Activated CD8-positive, alpha-beta memory T cell treated with anti-CD3 and anti-CD28 coated beads, Interleukin-2, amount 50 U/mL, for 4 hours (primary cell): Measurements from ENCODE around the gene ACOT8.
"Not testable (repeated sequence)": the region's sequence is repeated elsewhere in the genome, so short reads cannot be mapped to it uniquely, and the experiment has no call there.

ENCODE experiments used
- DNase-seq: peaks from one replicate; pipeline ENCODE4 v3.0.0-alpha.2; 2020

Gene ACOT8

DNA sequence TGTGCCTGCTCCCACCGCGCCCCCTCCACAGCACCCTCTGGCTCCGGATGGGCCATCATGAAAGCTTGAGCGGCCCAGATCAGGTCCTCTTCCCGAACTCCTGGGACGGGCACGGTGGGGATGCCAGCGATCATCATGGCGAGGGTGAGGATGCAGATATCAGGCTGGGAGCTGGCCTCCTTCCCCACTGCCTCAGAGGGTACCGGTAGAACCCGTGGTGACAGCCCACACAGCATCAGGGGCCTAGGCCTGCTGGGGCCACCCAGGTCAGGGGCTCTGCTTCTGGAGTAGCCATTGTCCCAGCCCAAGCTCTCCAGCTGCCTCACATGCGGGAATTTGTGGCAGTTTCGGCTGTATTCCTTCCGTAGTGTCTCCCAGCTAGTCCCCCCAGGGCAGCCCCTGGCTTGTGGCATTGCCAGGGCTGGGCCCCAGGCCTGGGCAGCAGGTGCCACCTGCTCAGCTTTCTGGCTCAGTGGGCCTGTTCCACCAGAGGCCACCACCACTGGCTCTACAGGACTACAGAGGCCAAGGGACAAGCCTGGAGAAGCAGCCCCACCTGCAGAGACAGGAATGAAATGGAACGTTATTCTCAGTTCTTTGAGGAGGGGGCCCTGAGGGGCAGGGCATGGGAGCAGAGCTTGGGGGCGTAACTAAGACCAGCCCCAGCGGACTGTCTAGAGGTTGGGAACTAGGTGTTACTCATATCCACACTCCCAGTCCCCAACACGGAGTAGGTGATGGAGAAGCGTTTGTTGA lies 29.6 kb upstream of the ACOT8 start:
- no peak for DNase-seq

DNA sequence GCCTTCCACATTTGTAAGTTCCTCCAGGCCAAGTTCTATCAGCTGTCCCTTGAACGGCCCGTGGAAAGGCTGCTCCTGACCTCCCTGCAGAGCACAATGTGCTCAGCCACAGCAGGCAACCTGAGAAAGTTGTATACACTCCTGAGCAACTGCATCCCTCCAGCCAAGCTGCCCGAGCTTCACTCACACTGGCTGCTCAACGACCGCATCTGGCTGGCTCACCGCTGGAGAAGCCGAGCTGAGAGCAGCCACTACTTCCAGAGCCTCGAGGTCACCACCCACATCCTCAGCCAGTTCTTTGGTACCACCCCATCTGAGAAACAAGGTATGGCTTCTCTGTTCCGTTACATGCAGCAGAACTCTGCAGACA lies 25.9 kb upstream of the ACOT8 start:
- DNase-seq, result no peak

DNA sequence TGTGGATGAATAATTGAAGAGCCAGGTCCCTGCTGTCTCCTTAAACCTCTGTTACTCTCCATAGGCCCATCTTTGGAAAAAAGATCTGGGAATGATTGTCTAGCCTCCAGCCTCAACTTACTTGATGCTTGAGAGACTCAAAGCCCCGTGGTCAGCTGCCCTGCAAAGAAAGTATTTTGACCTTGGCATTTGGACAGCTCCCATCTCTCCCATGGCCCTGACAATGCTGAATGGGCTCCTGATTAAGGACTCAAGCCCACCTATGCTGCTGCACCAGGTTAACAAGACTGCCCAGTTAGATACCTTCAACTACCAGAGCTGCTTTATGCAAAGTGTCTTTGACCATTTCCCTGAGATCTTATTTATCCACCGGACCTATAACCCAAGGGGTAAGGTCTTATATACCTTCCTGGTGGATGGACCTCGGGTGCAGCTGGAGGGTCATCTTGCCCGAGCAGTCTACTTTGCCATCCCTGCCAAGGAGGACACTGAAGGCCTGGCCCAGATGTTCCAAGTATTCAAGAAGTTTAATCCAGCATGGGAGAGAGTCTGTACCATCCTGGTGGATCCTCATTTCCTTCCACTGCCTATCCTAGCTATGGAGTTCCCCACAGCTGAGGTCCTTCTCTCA lies 25.4 kb upstream of the ACOT8 start:
- DNase-seq, result no peak

DNA sequence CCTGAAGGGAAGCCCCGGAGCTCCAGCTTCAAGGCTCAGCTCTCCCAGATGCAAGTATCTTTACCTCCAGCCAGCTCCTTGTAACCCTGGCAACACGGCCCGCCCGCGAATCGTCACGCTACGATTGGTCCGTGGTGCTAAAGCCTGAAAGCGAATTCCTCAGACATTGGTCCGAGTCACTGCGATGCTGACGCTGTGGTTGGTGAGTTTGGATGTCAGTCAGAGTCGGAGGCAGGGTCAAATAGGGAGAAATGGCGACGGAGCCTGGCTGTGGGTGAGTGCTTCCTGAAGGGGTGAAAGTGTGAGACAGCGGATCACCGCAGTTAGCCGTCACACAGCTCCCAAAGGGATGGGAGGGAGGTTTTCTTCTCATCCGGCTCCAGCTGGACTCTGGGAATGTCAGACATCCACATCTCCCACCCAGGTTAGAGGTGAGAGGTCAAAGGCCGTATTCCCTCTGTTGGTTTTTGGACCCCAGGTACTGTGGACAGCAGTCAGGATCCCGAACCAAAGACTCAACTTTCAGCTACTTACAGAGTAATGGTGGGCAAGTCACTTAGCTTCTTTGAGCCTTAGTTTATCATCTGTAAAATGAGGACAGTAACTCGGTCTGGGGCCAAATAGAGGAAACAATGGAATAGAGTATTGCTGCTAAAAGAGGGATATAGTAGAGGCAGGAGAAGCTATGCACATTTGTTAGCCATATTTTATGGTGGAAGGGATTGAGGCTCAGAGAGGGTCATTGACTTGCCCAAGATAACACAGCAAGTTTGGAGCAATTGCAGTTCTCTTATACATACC lies 24.0 kb upstream of the ACOT8 start, which contains the start of gene ZSWIM1:
ZSWIM1 (plus strand) TSS at position 240 of the 801 bp plus-strand sequence. CDS start 1,366 bp downstream, outside the sequence.
- peak; percentile 99 for DNase-seq

DNA sequence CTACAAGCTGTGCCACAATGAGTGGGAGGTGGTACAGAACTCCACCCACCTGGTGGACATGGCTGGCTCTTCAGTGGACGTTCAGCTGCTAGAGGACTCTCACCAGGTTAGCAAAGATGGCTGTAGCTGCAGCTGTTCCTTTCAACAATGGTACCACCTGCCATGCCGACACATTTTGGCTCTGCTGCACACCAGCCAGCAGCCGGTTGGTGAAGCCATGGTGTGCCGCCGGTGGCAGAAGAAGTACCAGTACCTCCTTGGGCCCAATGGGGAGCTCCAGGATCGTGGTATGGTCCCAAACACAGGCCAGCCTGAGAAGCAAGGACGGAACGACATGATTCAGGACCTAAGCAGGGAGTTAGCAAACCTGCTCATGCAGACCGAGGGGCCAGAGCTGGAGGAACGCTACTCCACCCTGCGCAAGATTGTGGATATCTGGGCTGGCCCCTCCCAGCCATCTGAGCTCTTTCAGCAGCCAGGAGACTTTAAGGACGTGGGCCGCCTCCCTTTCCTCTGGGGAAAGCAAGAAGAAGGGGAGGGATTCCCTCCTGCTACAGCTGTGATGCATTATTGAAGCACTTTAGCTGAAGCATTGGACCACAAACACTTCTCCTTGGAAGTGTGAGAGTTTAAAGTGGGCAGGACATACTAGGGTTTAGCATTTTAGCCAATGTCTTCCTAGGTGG lies 21.0 kb upstream of the ACOT8 start:
- no peak for DNase-seq

DNA sequence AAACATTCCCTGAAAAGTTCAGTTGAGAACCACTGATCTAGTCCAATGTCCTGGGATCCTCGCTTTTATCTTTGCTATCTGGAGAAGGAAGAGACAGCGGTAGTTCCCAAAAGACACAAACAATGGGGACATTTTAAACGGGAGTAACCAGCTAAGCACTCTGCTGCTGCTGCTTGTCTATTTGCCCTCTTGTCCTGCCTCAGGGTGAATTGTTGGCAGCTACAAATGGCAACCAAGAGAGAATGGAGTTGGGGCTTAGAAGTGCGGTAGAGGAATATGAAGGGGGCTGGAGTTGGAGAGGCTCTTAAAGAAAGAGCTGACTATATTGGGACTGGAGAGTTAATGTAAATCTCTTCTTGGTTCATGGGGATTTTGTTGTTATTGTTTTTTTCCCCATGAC lies 17.4 kb upstream of the ACOT8 start:
- DNase-seq, result no peak

DNA sequence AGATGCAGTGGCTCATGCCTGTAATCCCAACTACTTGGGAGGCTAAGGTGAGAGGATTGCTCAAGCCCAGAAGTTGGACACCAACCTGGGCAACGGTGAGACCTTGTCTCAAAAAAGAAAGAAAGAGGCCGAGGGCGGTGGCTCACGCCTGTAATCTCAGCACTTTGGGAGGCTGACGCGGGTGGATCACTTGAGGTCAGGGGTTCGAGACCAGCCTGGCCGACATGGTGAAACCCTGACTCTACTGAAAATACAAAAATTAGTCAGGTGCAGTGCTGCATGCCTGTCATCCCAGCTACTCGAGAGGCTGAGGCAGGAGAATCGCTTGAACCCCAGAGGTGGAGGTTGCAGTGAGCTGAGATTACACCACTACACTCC lies 16.9 kb upstream of the ACOT8 start:
- DNase-seq, result not testable (repeated sequence)

DNA sequence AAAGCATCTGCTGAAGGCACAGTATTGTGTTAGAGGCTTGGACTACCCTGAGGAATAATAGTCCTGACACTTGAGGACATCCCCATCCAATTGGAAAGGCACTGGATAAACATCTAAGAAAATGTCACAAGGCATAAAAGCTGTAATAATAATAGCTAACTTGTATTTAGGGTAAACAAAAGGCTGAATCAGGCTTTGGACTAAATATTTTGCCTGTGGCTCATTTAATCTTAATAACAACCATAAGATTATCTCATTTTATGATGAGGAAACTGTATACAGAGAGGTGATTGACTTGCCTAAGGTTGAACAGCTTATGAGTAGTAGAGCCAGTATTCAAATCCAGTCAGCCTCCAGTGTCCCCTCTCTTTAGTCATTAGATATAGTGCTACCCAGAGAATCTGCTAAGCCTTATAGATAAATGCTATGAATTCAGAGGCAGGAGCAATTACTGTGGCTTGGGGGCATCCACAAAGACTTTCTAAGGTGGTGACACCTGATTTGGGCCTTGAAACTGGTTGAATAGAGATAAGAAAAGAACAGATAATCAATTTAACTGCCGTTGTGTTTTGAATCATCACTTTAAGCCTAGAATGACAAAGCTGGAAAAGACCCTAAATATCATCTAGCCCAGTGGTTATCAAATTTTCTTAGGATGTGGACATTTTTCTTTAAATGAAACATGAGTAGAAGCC lies 16.4 kb upstream of the ACOT8 start:
- no peak for DNase-seq

DNA sequence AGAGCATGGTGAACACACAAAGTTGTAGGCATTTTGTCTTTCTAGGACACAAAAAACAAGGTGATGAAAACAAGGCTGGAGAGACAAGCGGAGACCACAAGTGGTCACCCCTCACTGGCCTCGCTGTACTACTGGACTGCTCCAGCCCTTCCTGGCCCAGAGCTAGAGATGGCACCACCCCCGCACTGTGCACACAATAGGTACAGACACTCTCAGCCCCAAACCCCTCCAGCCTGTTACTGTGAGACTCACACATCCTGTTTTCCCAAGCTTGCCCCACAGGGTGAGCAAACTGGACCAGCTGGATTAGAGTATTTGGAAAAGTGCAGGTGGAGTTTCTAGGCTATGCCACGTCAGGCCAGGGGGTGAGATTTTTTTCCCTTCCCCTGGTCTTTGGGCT lies 15.4 kb upstream of the ACOT8 start:
- no peak for DNase-seq

DNA sequence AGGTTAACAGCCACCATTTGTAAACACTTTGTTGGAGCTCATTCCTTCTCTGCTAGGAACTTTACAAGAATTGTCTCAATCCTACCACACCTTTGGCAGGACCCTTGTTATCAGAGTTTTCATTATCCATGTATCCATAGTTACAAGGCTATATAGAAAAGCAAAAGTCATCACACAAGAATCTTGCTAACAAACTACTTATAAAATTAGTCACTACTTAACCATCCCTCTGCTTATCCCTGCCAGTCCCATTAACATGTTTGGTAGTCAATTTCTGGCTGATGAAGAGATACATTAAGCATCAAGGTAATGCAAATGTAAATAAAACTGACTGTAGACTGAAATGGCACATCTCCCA lies 10.6 kb upstream of the ACOT8 start:
- no peak for DNase-seq

DNA sequence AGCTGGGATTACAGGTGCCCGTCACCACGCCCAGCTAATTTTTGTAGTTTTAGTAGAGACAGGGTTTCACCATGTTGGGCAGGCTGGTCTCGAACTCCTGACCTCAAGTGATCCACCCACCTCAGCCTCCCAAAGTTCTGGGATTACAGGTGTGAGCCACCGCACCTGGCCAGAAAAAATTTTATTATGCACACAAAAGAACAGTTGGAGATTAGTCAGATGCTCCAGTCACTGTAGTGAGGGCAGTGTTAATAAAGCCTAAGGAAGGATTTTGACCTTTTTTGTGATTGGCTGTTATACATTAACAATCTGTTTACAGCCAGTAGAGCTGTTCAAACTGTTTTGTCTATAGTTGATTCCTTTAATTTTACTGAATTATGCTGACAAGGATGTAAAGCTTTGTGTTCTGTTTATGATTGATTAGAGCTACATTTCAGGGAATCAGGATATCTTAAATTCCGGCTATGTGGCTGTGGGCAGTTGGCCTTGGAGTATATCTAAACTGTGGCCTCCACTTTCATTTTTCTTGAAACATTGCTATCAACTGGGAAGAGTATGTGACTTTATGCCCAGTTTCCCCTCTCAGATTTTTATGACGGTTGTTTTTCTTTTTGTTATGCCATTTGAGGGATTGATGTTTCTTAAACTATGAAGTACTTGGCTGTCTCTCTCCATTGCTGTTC lies 10.1 kb upstream of the ACOT8 start:
- no peak for DNase-seq

DNA sequence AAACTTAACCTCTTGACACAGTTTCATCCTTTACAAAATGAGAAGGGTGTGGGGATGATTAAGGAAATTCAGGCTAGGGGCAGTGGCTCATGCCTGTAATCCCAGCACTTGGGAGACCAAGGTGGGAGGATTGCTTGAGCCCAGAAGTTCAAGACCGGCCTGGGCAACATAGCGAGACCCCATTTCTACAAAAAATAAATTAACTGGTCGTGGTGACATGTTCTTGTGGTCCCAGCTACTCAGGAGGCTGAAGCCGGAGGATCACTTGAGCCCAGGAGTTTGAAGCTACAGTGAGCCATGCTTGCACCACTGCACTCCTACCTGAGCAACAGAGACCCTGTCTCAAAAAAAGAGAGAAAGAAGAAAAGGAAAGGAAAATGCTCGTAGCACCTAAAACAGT lies 9.3 kb upstream of the ACOT8 start:
- DNase-seq, result no peak

DNA sequence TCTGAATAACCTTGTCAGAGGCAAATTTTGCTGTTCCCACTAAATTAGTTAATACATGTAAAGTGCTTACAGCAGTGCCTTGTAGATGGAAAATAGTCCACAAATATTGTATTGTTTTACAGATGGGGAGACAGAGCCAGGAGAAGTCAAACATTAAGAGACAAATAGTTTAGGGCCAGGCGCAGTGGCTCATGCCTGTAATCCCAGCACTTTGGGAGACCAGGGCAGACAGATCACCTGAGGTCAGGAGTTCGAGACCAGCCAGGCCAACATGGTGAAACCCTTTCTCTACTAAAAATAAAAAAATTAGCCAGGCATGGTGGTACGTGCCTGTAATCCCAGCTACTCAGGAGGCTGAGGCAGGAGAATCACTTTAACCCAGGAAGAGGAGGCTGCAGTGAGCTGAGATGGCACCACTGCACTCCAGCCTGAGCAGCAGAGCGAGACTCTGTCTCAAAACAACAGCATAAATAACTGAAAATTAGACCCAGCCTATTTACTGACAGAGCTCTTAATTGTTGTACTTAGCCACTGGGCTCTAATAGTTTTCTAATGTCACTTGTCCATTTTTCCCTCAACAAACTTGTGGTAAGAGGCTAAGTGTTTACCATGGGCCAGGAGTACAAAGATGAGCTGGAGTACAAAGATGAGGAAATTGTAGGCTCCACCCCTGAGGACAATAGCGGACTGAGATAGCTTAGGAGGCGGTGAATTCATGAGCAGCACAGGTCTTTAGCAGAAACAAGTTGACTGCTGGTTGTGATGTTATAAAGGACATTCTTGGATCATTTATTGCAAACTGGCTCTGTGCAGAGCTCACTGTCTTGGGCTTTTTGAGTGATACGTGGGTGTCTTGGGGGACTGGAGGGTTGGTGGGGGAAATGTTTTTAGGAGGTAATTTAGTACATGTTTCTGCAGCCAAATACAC lies 6.6 kb upstream of the ACOT8 start:
- no peak for DNase-seq

DNA sequence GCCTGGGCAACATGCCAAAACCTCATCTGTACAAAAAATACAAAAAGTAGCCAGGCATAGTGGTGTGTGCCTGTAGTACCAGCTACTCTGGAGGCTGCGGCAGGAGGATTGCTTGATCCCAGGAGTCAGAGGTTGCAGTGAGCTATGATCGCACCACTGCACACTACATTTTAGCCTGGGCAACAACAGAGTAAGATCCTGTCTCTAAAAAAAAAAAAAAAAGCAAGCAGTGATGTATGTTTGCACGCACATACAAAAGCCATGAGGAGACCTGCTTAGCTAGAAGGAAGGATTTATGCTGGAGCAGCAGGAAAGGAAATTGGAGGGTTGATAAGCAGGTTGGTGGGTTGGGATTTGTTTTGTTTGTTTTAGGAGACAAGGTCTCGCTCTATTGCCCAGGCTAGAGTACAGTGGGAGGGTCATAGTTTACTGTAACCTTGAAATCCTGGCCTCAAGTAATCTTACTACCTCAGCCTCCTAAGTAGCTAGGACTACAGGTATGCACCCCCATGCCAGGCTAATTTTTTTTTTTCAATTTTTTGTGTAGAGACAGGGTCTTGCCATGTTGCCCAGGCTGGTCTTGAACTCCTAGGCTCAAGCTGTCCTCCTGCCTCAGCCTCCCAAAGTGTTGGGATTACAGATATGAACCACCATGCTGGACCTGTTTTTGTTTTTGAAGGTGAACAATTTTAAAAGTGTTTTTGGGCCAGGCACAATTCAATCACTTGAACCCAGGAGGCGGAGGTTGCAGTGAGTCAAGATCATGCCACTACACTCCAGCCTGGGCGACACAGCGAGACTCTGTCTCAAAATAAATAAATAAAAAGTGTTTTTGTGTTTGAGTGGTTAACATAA lies 4.3 kb upstream of the ACOT8 start:
- DNase-seq, result no peak

DNA sequence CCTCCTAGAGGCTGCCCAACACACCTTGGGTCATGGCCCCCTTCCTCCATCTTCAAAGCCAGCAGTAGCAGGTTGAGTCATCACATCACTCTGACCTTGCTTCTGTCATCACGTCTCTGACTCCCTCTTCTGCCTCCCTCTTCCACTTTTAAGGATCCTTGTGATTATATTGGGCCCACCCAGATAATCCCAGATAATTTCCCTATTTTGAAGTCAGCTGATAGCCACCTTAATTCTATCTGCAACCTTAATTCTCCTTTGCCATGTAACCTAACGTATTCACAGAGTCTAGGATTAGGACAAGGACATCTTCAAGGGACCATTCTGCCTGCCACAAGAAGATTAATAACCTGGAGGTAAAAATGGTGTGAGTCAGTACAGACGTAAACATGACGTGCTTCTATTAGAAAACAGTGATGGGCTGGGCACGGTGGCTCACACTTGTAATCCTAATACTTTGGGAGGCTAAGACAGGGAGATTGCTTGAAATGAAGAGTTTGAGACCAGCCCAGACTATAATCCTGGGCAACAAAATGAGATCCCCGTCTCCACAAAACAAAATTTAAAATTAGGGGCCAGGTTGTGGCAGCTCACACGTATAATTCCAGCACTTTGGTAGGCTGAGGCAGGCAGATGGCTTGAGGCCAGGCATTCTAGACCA lies 3.5 kb upstream of the ACOT8 start:
- DNase-seq, result no peak

DNA sequence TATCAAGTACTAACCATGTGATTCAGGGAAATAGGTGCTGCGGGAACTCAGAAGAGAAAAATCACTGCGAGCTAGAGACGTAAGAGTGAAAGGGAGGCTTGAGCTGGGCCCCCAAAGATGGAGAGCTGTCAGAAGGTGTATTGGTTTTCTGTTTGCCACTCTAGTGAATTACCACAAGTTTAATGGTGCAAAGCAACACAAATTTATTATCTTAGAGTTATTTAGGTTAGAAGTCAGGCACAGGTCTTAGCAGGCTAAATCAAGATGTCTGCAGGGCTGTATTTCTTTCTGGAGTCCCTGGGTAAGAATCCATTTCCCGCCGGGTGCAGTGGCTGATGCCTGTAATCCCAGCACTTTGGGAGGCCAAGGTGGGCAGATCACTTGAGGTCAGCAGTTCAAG lies 2.7 kb upstream of the ACOT8 start:
- no peak for DNase-seq

DNA sequence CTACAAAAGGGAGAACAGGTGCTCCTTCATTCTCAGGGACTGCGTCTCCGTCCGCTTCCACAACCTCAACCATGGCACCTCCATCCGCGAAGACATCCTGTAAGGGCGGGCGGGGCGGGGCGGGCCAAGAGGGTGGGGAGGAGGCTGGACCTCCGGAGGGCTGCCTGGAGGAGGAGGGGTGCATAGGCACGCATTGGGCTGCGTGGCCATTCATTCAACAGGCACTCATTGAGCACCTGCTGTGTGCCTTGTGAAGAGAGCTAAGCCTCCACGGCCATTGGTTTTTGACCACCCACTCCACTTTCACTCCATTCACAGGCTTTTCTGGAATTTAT lies 657 bp upstream of the ACOT8 start:
- no peak for DNase-seq

DNA sequence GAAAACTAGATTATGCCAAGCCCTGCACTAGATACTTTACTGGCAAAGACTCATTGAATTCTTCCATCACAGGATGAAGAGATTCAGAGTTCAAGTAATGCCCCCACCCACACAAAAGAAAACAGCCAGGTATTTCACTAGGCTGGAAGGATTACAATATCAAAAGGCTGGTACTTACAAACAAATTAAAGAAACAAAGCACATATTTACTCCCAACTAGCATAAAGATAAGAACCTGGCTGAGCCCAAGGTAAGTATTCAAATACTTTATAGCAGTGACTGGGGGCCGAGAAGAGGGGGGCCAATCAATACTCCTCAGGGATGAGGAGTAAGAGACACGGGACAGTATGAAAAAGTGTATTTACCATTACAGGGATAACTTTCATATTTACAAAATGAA lies 3.7 kb downstream of the ACOT8 start:
- DNase-seq, result no peak

DNA sequence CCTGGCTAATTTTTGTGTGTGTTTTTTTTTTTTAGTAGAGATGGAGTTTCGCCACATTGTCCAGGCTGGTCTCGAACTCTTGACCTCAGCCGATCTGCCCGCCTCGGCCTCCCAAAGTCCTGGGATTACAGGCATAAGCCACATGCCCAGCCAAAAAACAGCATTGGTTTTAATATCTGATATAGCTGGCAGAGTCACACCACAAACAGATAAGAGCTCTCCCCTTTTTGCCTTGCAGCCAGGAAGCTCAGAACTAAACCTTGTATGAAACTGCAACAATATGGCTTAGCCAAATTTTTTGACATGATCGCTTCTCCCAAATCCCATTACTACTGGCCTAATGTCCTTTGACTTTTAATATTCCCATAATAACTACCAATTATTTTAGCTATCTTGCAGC lies 4.9 kb downstream of the ACOT8 start:
- DNase-seq, result no peak

DNA sequence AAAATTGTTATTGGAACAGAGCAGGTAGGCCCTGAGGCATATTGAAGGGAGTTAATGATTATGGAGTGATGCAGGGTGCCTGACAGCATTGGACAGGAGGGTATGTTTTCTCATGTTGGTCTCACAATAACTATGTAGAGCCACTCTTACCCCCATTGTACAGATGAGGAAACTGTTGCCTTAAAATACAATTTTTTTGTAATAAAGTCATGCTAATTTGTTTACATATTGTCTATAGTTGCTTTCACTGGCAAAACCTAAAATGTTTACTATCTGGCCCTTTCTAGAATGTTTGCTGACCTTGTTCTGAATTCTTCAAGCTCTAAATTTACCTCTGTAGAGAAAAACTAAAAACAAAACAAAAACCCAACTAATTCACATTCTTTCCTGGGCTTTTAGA lies 5.7 kb downstream of the ACOT8 start:
- no peak for DNase-seq
